ENCODE results near the gene FNDC3B.

- TF ChIP-seq CTCF (IDR thresholded peaks at IDR 0.05; ENCODE audit: low read depth, low read length): no peak
- TF ChIP-seq MYC (IDR thresholded peaks at IDR 0.05; ENCODE audit: low read depth, low read length): no peak
These were observed 44.5 kb upstream of the FNDC3B start for GRCh38 chr3:171994646-171995428.
